Stimulated activated CD8-positive, alpha-beta memory T cell treated with anti-CD3 and anti-CD28 coated beads, Interleukin-12 subunit alpha, Interleukin-12 subunit beta, amount 100 ng/mL, for 24 hours (primary cell): ENCODE data around the gene PTGES3L.

ENCODE experiments used
- DNase-seq: peaks from one replicate; pipeline ENCODE4 v3.0.0-alpha.2; 2020; ENCODE audit errors: extremely low read depth

PTGES3L gene

DNA sequence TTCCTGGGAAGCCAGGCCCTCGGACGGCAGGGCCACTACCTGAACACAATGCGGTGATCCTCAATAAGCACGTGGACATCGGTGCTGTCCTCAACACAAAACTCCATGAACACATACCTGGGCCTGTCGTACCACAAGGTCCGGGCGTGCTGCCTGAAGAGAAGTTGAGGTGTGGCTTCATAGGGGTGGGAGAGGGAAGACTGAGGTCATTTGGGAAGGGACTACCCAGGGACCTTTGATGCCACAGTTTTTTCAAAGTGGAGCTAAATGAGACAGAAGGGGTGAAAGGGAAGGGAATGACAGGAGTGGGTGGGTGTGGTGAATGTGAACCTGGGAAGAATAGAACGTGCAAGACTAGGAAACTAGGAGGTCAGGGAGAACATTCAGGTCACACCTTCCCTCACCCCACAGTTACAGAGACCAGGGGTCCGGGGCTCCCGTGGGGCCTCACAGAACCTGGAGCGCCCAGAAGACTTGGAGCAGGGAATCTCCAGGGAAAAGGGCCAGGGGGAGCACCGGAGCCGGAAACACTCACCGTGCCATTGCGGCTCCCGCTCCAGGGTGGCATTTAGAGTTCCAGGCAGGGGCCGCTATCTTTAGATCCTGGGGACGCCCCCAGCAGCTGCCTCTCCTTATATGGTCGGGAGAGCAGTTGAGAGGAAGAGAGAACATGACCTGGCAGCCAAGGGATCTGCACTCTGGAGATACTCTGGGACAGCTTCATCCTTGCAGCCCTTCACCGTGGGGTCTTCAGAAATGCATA is at the start of gene PTGES3L:
Gene PTGES3L, minus strand, starts transcription at position 570 of the 763 bp plus-strand sequence. Its CDS starts 27 bp downstream, at position 543.
- DNase-seq: no peak

- DNase-seq: no peak
These were observed 48.5 kb upstream of the PTGES3L start for GRCh38 chr17:43028221-43028861.

GRCh38 chr17:43027091-43028032 is 47.5 kb upstream of the PTGES3L start:
- no peak for DNase-seq

GRCh38 chr17:43026595-43026994 is 46.7 kb upstream of the PTGES3L start:
- no peak for DNase-seq

DNA sequence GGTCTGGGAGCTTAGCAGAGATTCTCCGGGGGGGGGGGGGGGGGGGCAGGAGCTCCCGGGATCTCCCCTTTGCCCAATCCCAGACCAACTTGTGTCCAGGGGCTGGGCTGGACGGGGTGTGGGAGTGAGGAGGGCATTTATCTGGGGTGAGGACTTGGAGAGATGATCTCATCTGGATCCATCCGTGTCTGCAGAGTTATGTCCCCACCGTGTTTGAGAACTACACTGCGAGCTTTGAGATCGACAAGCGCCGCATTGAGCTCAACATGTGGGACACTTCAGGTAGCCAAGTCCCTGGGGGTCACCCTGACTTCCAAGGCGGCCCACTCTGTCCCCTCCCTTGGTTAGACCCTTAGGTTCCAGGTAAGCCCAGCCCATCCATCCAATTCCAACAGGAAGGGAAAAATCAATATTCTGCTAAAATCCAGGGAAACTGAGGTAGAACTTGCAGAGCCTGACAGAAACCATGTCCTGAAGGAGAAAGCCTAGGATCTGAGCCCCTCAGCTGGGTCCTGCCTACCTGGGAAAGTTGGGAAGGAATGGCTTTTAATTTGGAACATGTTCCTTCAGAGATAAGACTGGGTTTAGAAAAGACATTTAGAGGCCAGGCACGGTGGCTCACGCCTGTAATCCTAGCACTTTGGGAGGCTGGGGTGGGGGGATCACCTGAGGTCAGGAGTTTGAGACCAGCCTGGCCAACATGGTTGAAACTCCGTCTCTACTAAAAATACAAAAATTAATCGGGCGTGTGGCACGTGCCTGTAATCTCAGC is 46.1 kb upstream of the PTGES3L start:
- DNase-seq: no peak

GRCh38 chr17:43025290-43025657 is 45.4 kb upstream of the PTGES3L start:
- no peak for DNase-seq

DNA sequence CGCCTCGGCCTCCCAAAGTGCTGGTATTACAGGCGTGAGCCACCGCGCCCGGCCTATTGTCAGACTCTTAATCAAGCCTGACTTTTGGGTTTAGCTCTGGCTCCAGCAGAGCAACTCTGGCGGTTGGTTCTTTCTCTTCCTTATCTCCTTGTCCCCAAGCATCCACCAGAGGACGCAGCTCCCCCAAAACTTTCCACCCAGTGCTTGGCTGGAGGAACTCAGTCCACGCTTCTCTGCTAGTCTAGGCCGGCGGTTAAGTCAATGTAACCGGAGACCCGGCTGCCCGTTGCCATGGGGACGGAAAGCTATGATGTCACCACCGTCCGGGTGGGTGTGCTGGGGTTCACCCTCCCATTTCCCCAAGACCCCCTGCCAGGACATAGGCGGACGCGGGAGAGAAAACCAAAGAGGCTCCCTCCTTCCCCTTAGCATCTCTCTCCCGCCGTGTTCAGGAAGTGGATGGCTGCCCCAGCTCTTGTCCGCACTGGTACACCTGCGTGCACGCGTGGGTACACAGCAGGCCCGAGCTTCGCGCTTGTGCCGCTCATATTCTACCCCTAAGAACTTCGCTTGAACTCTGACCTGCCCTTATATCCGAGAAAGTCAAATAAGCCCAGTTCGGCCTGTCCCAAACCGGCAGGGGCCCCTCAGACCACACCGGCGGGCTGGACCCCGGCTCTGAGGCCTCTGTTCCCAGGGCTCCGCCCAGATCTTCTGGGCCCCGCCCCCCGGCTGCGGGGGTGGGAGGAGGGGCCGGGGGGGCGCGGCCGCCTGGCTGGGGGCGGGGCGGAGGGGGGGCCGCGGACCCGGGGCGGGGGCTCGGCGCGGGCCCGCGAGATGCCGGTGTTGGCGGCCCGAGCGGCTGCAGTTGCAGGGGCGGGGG is 44.8 kb upstream of the PTGES3L start, which contains the start of gene RND2:
Gene RND2, plus strand, starts transcription at position 825 of the 883 bp plus-strand sequence. CDS start 117 bp downstream, outside the sequence.
- DNase-seq: peak; percentile 39

- DNase-seq: no peak
These were observed 42.0 kb upstream of the PTGES3L start, which contains the start of gene VAT1 for GRCh38 chr17:43021741-43022512. VAT1 (minus strand) TSS chr17:43022385; CDS start chr17:43022322, 63 bp downstream.

DNA sequence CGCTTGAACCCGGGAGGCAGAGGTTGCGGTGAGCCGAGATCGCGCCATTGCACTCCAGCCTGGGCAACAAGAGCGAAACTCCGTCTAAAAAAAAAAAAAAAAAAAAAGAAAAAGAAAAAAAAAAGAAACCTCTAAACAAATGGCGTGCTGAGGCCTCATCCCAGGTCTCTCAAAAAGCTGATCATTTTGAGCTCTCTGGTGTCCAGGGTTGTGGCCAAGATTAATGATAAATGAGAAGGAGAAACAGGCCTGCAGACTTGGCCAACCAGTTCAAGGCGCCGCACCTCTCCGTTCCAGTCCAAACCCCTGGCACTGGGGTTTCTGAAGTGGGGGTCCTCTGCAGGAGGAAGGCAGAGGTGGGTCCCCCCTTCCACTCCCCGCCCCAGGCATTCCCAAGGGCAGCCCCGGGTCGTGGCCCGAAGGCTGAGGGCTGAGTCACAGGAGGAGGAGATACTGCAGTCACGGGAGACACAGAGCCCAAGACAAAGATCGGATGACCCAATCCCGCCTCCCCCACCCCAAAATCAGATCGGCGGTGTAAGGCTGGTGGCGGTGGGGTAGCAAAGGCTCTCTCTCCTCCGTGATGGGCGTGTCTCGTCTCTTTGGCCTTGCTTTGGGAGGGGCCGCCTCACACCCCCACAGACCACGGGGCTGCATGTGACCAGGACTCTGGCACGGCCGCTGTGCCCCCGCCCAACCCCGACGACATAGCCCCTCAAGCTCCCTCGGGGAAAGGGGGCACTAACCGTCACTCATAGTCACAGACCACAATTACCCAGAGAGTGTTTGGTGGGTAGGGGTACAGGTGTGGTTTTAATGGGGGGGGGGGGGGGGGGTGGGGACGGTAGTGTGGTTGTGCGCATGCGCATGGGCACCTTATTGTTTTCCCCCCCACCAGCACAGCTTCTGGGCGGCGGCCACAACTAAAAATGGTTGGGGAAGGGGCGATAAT is 41.2 kb upstream of the PTGES3L start:
- DNase-seq: no peak

GRCh38 chr17:43020030-43020621 is 40.2 kb upstream of the PTGES3L start:
- DNase-seq: no peak

DNA sequence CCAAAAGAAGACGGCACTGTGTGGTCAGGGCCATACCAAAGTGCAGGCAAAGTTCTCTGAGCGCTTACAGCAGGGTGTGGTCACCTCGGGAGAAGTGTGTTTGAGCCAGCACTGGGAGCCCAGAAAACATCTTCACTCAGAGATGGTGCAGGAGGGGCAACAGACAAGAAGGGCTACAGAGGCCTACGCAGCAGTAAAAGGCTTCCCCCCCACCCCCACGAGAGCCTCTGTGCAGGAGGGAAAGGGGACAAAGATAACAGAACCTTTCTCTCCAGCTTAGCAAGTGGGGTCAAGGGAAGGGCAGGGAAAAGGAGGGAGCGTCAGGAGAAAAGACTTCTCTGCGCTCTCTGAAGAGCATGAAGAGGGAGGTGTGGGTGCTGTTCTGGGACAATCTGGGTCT is 39.5 kb upstream of the PTGES3L start:
- no peak for DNase-seq

- no peak for DNase-seq
These were observed 39.1 kb upstream of the PTGES3L start for GRCh38 chr17:43018932-43019331.

- DNase-seq: no peak
These were observed 38.4 kb upstream of the PTGES3L start for GRCh38 chr17:43018008-43018853.

- no peak for DNase-seq
These were observed 36.3 kb upstream of the PTGES3L start for GRCh38 chr17:43016216-43016615.

DNA sequence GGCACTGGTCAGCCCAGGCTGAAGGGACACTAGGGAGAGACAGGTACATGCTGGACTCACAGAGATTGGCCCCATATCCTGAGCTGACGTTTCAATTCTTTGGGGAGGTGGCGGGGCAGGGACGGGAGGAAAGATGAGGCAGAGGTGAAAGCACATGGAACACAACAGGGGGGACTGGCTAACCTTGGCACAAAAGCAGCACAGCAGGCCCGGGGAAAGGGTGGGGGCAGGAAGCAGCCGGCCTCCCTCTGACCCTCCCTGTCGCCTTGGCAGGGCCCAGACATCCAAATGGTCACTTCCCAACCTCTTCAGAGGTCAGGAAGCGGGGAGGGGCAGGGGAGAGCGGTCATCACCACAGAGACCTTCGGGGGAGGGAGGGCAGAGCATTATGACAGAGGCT is 35.7 kb upstream of the PTGES3L start:
- DNase-seq: no peak

GRCh38 chr17:43014649-43015542 is 35.0 kb upstream of the PTGES3L start:
- DNase-seq: no peak
